Measurements from ENCODE around the gene TOR1B. TPM values are rescaled to one million over a fixed set of nuclear protein-coding genes. Genes with fewer than 3 reads are reported as not detected.

TOR1B gene
- polyA plus RNA-seq, 1 of the 3 experiments (the other 2 are of a cell fraction): 37.4 TPM

- ChIA-PET CTCF (interaction anchor here (1.6 to 2.4 kb wide), 2 partner anchors 26 to 37 kb away, joined by 11 read pairs; no protein-coding TSS in a partner anchor), POLR2A (no interaction called here)
- Histone ChIP-seq H4K20me1 (ENCODE audit: insufficient read depth) (no peaks in the 10 kb centered on the region), H3K27me3 (ENCODE audit: insufficient read depth) (no peaks in the 10 kb centered on the region), H3F3A (replicated peaks; ENCODE audit: insufficient read depth) (no peaks in the 10 kb centered on the region), H3K9ac (no peak overlapping the region), H3K9me3 (no peaks in the 10 kb centered on the region), H2AFZ (ENCODE audit: low read depth) (no peak overlapping the region), H3K79me2 (ENCODE audit: insufficient read depth) (no peaks in the 10 kb centered on the region), H3K36me3 (replicated peaks in 1 of 2; ENCODE audit: control insufficient read depth in 1 of 2, insufficient read depth in 2 of 2, low read length in 1 of 2) (no peaks in the 10 kb centered on the region), H3K9me2 (no peaks in the 10 kb centered on the region), H3K4me2 (no peak overlapping the region), H3K27ac (ENCODE audit: low read depth in 2 of 2, low read length in 1 of 2) (no peak overlapping the region), H3K4me1 (ENCODE audit: control insufficient read depth in 1 of 2, insufficient read depth in 2 of 2, low read depth in 1 of 2, low read length in 1 of 2) (no peaks in the 10 kb centered on the region; a peak in 1 of 4 replicates), H3K4me3 (ENCODE audit: low read depth in 2 of 2, low read length in 1 of 2) (no peak overlapping the region)
- DNase-seq: no peak
- 94% methylated on average over 13 of the region's 13 CpGs for WGBS (ENCODE audit: low lambda C conversion rate)
- TF ChIP-seq ELF1 (IDR thresholded peaks at IDR 0.05) (no peak), GATA2 (CRISPR knock-in tag; IDR thresholded peaks at IDR 0.05) (no peak), MAX (IDR thresholded peaks at IDR 0.05; ENCODE audit: low read depth) (no peak), RFX5 (IDR thresholded peaks at IDR 0.05; ENCODE audit: low read length) (no peak), USF2 (IDR thresholded peaks at IDR 0.05; ENCODE audit: borderline replicate concordance, low read depth, low read length) (no peak), FOXJ3 (CRISPR knock-in tag; IDR thresholded peaks at IDR 0.05) (no peak), MEF2A (IDR thresholded peaks at IDR 0.05; ENCODE audit: borderline replicate concordance, low read depth) (no peak), EZH2phosphoT487 (IDR thresholded peaks at IDR 0.05; ENCODE audit: borderline replicate concordance, low read depth) (no peak), SMC3 (IDR thresholded peaks at IDR 0.05; ENCODE audit: low read depth, low read length) (no peak), RXRA (IDR thresholded peaks at IDR 0.05; ENCODE audit: borderline replicate concordance, low read depth) (no peak), NFIC (IDR thresholded peaks at IDR 0.05; ENCODE audit: borderline replicate concordance) (no peak), MXI1 (IDR thresholded peaks at IDR 0.05; ENCODE audit: low read depth, low read length) (no peak), RAD21 (IDR thresholded peaks at IDR 0.05; ENCODE audit: low read length) (no peak), IRF3 (IDR thresholded peaks at IDR 0.05; ENCODE audit: low read depth, low read length) (no peak), FOSL2 (IDR thresholded peaks at IDR 0.05; ENCODE audit: borderline replicate concordance, low read depth) (no peak), SIN3A (IDR thresholded peaks at IDR 0.05; ENCODE audit: borderline replicate concordance, low read depth, low read length) (no peak), ZBTB33 (IDR thresholded peaks at IDR 0.05; ENCODE audit: borderline replicate concordance, low read depth) (no peak)
Observed at GRCh38 chr9:129762985-129763926, 39.7 kb upstream of the TOR1B start.
